HepG2 (cell line): ENCODE results near the gene C19orf73. TPM values are rescaled to one million over a fixed set of nuclear protein-coding genes. Genes with fewer than 3 reads are reported as not detected.

Source experiments
- ATRX ChIP-seq: sonication (generic); formaldehyde crosslinking; IDR thresholded peaks from 2 replicates; pipeline ENCODE4 v1.4.0; 2020; ENCODE audit warnings: missing genetic modification reagents, borderline replicate concordance
- GATAD1 ChIP-seq: IDR thresholded peaks from 2 replicates; pipeline ENCODE4 v1.6.1; 2016; ENCODE audit warnings: missing genetic modification reagents, missing compliant biosample characterization
- HBP1 ChIP-seq: IDR thresholded peaks from 2 replicates; pipeline ENCODE4 v1.6.1; 2016; ENCODE audit warnings: low read depth, control low read depth
- HMGA1 ChIP-seq: sonication (generic); formaldehyde crosslinking; conservative IDR thresholded peaks from 2 replicates; pipeline ENCODE4 v1.4.0; 2020; ENCODE audit warnings: missing genetic modification reagents
- HMGXB3 ChIP-seq: sonication (generic); formaldehyde crosslinking; IDR thresholded peaks from 2 replicates; pipeline ENCODE4 v1.4.0; 2020; ENCODE audit warnings: missing genetic modification reagents, borderline replicate concordance
- IRF2 ChIP-seq: IDR thresholded peaks from 2 replicates; pipeline ENCODE4 v1.6.1; 2018; ENCODE audit warnings: missing genetic modification reagents, missing compliant biosample characterization
- MTA1 ChIP-seq: sonication (generic); formaldehyde crosslinking; IDR thresholded peaks from 2 replicates; pipeline ENCODE4 v1.4.0; 2020; ENCODE audit warnings: missing genetic modification reagents, mild to moderate bottlenecking, borderline replicate concordance
- PATZ1 ChIP-seq: sonication (generic); formaldehyde crosslinking; IDR thresholded peaks from 2 replicates; pipeline ENCODE4 v1.4.0; 2020; ENCODE audit warnings: missing genetic modification reagents
- PHF21A ChIP-seq: sonication (generic); formaldehyde crosslinking; IDR thresholded peaks from 2 replicates; pipeline ENCODE4 v1.5.0; 2020; ENCODE audit warnings: mild to moderate bottlenecking, missing genetic modification reagents
- SIN3B ChIP-seq: fragments of 150-350 bp; IDR thresholded peaks from 2 replicates; pipeline ENCODE4 v1.6.1; 2014; ENCODE audit warnings: low read length
- SNAPC5 ChIP-seq: sonication (generic); formaldehyde crosslinking; IDR thresholded peaks from 2 replicates; pipeline ENCODE4 v1.8.1; 2023; ENCODE audit warnings: mild to moderate bottlenecking, missing genetic modification reagents, borderline replicate concordance
- THAP11 ChIP-seq: IDR thresholded peaks from 2 replicates; pipeline ENCODE4 v1.6.1; 2016; ENCODE audit warnings: missing biosample characterization, missing genetic modification reagents
- ZFP1 ChIP-seq: IDR thresholded peaks from 2 replicates; pipeline ENCODE4 v1.6.1; 2016
- ZNF296 ChIP-seq: sonication (generic); formaldehyde crosslinking; conservative IDR thresholded peaks from 2 replicates; pipeline ENCODE4 v1.5.0; 2020; ENCODE audit warnings: mild to moderate bottlenecking, missing genetic modification reagents
- ZNF326 ChIP-seq: sonication (generic); formaldehyde crosslinking; IDR thresholded peaks from 2 replicates; pipeline ENCODE4 v1.4.0; 2020; ENCODE audit warnings: missing genetic modification reagents, borderline replicate concordance
- ZNF343 ChIP-seq: sonication (generic); formaldehyde crosslinking; IDR thresholded peaks from 2 replicates; pipeline ENCODE4 v1.4.0; 2020; ENCODE audit warnings: mild to moderate bottlenecking, missing genetic modification reagents
- ZNF724P ChIP-seq: sonication (generic); formaldehyde crosslinking; IDR thresholded peaks from 2 replicates; pipeline ENCODE4 v1.8.0; 2022; ENCODE audit warnings: missing genetic modification reagents, borderline replicate concordance
- ZNF776 ChIP-seq: sonication (generic); formaldehyde crosslinking; IDR thresholded peaks from 2 replicates; pipeline ENCODE4 v1.4.0; 2020; ENCODE audit warnings: mild to moderate bottlenecking, missing genetic modification reagents
- ZNF782 ChIP-seq: sonication (generic); formaldehyde crosslinking; IDR thresholded peaks from 2 replicates; pipeline ENCODE4 v1.4.0; 2020; ENCODE audit warnings: missing genetic modification reagents, mild to moderate bottlenecking, borderline replicate concordance
- ZNF883 ChIP-seq: sonication (generic); formaldehyde crosslinking; IDR thresholded peaks from 2 replicates; pipeline ENCODE4 v1.5.1; 2020; ENCODE audit warnings: mild to moderate bottlenecking, missing genetic modification reagents; ENCODE audit errors: not compliant biosample characterization
- polyA plus RNA-seq, 8 experiments: library from polyadenylated mRNA; depleted of rRNA in 3 of 8; stranded (reverse) in 7 of 8; unstranded in 1 of 8; fragments of >200 nt; fragmentation: Illumina TruSeq in 4 of 8; extraction: Trizol in 4 of 8; gene quantifications; 2 replicates each; pipeline versions ENCODE4 v1.2.1 to v1.2.3, GENCODE V29; 2011 to 2016; ENCODE audit warnings: low read depth in 4 of 8, missing spikeins in 1 of 8, mixed read lengths in 1 of 8; ENCODE audit not compliant: insufficient read depth in 1 of 8
- total RNA-seq, 5 experiments: library from RNA; depleted of rRNA; stranded (reverse); fragments of >200 nt; fragmentation: Illumina TruSeq; extraction: Trizol; gene quantifications; 2 replicates each; pipeline ENCODE4 v1.2.3, GENCODE V29; 2016; ENCODE audit warnings: low read depth in 1 of 5
- TF ChIP-seq, protein P1 (sequence below): sonication (generic); formaldehyde crosslinking; IDR thresholded peaks from 2 replicates; pipeline ENCODE4 v1.4.0; 2020; ENCODE audit warnings: missing genetic modification reagents, mild to moderate bottlenecking, borderline replicate concordance

The C19orf73 gene
- total and polyA plus RNA-seq, 2 of the 13 experiments (the other 11 are each of a cell fraction or from before 2014, with no cell fraction given): 1.4 to 1.5 TPM

DNA sequence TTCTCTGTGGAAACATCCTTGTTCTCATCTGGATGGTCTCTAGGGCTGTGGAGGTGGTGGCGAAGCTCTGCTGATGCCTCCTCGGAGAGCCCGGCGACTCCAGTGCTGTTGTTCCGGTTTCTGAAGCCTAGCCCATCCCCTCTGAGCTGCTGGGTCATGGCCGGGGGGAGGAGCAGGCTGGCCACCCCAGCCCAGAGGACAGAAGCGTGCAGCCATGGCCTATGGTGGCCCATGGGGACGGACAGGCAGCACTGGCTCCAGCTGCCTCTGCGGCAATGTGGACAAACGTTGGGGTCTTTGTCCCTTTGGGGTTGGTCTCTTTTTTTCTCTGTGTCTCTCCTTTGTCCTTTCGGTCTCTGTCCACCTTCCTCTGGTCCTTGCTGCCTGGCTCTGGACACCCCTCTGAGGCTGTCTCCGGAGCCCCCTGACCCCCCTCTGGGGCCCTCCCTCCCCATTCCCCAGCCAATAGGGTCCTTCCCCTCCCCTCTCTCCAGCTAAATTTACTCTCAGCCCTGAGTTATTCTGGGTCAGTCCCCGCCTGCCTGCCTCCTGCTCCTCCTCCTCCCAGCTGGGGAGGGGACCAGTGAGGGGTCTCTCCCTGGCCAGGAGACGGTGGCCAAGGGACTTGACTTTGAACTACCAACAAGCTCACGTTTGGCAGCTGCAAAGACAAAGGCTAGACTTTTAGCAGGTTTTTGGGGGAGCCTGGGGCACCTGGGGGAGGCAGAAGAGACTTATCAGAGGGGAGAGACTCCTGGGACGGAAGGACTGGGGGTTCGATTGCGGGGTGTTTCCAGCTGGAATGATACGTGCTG lies 36.3 kb upstream of the C19orf73 start, which contains the start of gene HRC (continued):
- TF ChIP-seq ZNF776 (CRISPR knock-in tag) (no peak), SNAPC5 (CRISPR knock-in tag) (no peak), HMGXB3 (CRISPR knock-in tag) (no peak), HMGA1 (CRISPR knock-in tag) (no peak), IRF2 (no peak), PATZ1 (CRISPR knock-in tag) (peak; percentile 96), ZNF326 (CRISPR knock-in tag) (no peak), SIN3B (no peak), GATAD1 (CRISPR knock-in tag) (no peak; the same call in 1 of the 2 replicates), THAP11 (no peak; the same call in 1 of the 2 replicates), MTA1 (CRISPR knock-in tag) (peak; percentile 65; the same call in 1 of the 2 replicates), ATRX (CRISPR knock-in tag) (no peak), ZNF883 (CRISPR knock-in tag) (no peak), ZNF343 (CRISPR knock-in tag) (no peak), ZNF296 (CRISPR knock-in tag) (peak; percentile 80; the same call in 1 of the 2 replicates), HBP1 (CRISPR knock-in tag) (no peak), ZNF782 (no peak), PHF21A (peak; percentile 68), ZFP1 (no peak), ZNF724P (CRISPR knock-in tag) (no peak)
- TF ChIP-seq, protein P1, sequence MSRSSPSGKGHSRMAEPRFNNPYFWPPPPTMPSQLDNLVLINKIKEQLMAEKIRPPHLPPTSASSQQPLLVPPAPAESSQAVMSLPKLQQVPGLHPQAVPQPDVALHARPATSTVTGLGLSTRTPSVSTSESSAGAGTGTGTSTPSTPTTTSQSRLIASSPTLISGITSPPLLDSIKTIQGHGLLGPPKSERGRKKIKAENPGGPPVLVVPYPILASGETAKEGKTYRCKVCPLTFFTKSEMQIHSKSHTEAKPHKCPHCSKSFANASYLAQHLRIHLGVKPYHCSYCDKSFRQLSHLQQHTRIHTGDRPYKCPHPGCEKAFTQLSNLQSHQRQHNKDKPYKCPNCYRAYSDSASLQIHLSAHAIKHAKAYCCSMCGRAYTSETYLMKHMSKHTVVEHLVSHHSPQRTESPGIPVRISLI (CRISPR knock-in tag): no peak
